Activated T-helper 2 cell treated with anti-CD3 and anti-CD28 coated beads, Interferon-gamma antibody, Interleukin-2, Interleukin-4, amounts not matched to agents 10 μg/mL and 5 μg/mL and 100 μg/mL, durations not matched to agents 14 hours and 24 hours and 36 hours (primary cell): Measurements from ENCODE around the gene JAG1. TPM values are rescaled to one million over a fixed set of nuclear protein-coding genes. Genes with fewer than 3 reads are reported as not detected.

Source experiments
- DNase-seq: peaks from one replicate; pipeline ENCODE4 v3.0.0; 2021; ENCODE audit warnings: low spot score
- H3K27ac Mint-ChIP-seq: one replicate; pipeline ENCODE4 v1.8.0; 2021; ENCODE audit warnings: mixed read lengths
- H3K27me3 Mint-ChIP-seq: one replicate; pipeline ENCODE4 v1.8.0; 2021; ENCODE audit warnings: low read depth, mixed read lengths
- H3K36me3 Mint-ChIP-seq: one replicate; pipeline ENCODE4 v1.8.0; 2021; ENCODE audit warnings: low read depth, mixed read lengths
- H3K4me1 Mint-ChIP-seq: one replicate; pipeline ENCODE4 v1.8.0; 2021; ENCODE audit warnings: low read depth, mixed read lengths
- H3K4me3 Mint-ChIP-seq: one replicate; pipeline ENCODE4 v1.8.0; 2021; ENCODE audit warnings: low read depth, mild to moderate bottlenecking, moderate library complexity, mixed read lengths
- H3K9me3 Mint-ChIP-seq: one replicate; pipeline ENCODE4 v1.8.0; 2021; ENCODE audit warnings: mixed read lengths
- intact Hi-C: fragments of 100-400 bp; cut with micrococcal nuclease; formaldehyde crosslinking; loops from one replicate; pipeline ENCODE4 v1.15.1; 2023
- total RNA-seq: library from RNA; stranded (reverse); gene quantifications from 2 replicates; pipeline ENCODE4 v1.2.3, GENCODE V29; 2022

The JAG1 gene
- total RNA-seq, 1 donor from 2014 or later: 2.8 TPM

- H3K4me1 Mint-ChIP-seq: no peaks in the 10 kb centered on the region
- H3K27ac Mint-ChIP-seq: no peak overlapping the region
- no peaks in the 10 kb centered on the region for H3K36me3 Mint-ChIP-seq
- H3K4me3 Mint-ChIP-seq: no peak overlapping the region
- DNase-seq: no peak
- peaks cover 52% of the 10 kb centered on the region for H3K27me3 Mint-ChIP-seq
- no peaks in the 10 kb centered on the region for H3K9me3 Mint-ChIP-seq
- intact Hi-C loops: no loop called here
Measured at GRCh38 chr20:10662151-10662550, 11.6 kb downstream of the JAG1 start.

DNA sequence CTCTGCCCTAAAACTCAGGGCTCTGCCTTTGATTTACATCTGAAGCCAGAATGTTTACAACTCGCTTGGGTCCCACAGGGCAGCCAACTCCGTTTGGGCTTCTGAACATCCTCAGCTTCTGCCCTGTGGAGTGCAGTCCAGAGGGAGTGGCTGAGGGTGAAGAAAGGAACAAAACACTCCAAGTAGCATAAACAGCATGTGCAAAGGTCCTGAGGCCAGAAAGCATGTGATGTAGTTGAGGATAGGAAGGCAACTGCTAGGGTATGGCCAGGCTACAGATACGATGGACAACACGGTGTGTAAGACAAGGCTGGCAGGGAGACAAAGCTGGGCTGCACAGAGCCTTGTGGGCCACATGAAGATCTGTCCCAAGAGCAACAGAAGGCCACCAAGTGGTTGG is 12.5 kb downstream of the JAG1 start:
- no peaks in the 10 kb centered on the region for H3K9me3 Mint-ChIP-seq
- no peak for DNase-seq
- H3K36me3 Mint-ChIP-seq: no peaks in the 10 kb centered on the region
- H3K4me3 Mint-ChIP-seq: no peak overlapping the region
- H3K27ac Mint-ChIP-seq: no peak overlapping the region
- H3K27me3 Mint-ChIP-seq: peaks cover 53% of the 10 kb centered on the region
- H3K4me1 Mint-ChIP-seq: no peaks in the 10 kb centered on the region
- intact Hi-C loops: no loop called here

DNA sequence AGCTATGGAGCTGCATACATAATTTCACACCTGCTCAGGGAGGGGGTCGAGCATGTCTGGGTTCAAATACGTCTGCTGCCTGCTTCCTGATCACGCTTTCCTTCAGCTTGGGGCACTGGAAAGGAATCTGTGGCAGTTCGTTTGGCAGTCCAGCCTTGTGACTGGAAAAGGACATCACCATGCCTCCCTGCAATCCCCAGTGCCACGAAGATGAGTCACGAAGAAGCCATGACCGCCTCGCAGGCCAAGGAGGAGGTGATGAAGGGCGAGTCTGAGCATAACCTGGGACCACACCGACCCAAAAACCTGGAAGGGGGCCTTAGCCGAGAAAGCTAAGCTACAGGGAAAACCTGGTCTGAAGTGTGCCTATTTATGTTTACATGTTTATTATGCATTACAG is 13.1 kb downstream of the JAG1 start:
- Mint-ChIP-seq H3K27me3 (peaks cover 55% of the 10 kb centered on the region), H3K27ac (no peak overlapping the region), H3K4me3 (no peak overlapping the region), H3K9me3 (no peaks in the 10 kb centered on the region), H3K4me1 (no peaks in the 10 kb centered on the region), H3K36me3 (no peaks in the 10 kb centered on the region)
- DNase-seq: no peak
- intact Hi-C loops: no loop called here

DNA sequence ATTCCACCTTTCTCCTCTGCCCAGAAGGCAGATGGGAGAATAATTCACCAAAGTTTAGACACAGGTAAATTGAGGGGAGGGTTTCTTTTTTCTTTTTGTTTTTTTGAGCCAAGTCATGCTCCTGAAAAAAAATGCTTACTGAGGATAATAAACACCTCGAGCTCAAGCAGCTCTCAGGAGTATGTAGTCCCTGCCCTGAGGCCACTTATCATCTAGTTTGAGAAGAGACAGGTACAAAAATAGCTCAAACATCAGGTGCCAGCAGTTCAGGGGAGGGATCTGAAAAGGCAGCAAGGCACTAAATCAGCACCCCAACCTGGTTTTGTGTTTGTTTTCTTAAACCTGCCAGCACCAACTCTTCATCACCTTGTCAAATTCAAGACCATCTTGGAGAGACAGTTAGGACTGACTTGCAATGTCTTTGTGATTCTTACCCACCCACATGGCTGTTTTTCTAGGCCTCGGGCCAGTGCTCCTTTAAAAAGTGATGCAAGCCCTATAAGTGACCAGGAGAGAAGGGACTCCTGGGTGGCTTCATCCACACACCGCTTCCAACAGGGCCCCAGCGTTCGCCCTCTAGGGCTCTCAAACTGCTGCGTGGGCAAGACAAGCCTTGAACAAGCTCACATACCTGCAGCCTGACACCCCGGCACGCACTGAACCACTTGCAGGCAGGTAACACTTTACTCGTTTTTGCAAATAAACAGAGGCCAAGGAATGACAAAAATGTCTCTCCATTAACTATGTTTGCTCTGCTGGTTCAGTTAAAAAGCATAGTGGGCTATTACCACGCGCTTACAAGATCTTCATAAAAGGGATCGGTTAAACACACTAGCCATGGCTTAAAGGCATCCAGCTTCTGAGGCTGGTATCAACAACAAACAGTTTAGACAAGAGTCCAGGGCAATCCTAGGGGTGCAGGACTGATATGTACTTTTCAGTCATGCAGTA is 13.9 kb downstream of the JAG1 start:
- Mint-ChIP-seq H3K27ac (no peak overlapping the region), H3K4me3 (no peak overlapping the region), H3K36me3 (no peaks in the 10 kb centered on the region), H3K4me1 (no peaks in the 10 kb centered on the region), H3K9me3 (no peaks in the 10 kb centered on the region), H3K27me3 (peaks cover 61% of the 10 kb centered on the region)
- no peak for DNase-seq
- intact Hi-C loops: no loop called here

DNA sequence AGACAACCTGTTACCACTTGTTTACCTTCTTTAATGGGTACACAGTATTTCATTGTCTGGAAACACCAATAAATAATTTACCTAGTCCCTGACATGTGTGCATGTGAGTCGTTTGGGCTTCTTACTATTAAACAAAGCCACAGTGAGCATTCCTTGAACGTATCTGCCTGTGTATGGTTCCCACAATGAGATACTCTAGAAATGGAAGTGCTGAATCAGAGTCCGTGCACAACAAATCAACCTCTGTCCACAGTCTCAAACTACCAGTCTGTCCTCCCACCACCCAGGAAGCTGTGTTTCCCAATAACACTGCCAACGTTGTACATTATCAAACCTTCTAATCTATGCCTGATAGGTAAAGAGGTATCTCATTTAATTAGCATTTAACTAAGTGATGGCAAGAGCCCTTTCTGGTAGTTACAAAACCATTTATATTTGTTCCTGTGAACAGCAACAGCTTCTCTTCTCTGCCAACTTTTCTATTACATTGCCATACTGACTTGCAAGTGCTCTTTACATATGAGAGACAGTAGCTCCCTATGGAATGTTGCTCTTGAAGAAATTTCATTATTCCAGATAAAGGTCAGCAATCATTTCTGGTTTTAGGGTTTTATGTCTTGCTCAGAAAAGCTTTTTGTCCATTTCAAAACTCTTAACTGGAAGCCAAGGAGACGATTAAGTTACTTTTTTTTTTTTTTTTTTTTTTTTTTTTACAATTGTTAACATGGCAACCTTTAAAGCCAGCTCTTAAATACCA is 14.7 kb downstream of the JAG1 start:
- Mint-ChIP-seq H3K36me3 (no peaks in the 10 kb centered on the region), H3K27ac (no peak overlapping the region), H3K9me3 (no peaks in the 10 kb centered on the region), H3K4me1 (peaks cover 2% of the 10 kb centered on the region), H3K27me3 (peaks cover 64% of the 10 kb centered on the region), H3K4me3 (no peak overlapping the region)
- DNase-seq: no peak
- intact Hi-C loops: no loop called here

DNA sequence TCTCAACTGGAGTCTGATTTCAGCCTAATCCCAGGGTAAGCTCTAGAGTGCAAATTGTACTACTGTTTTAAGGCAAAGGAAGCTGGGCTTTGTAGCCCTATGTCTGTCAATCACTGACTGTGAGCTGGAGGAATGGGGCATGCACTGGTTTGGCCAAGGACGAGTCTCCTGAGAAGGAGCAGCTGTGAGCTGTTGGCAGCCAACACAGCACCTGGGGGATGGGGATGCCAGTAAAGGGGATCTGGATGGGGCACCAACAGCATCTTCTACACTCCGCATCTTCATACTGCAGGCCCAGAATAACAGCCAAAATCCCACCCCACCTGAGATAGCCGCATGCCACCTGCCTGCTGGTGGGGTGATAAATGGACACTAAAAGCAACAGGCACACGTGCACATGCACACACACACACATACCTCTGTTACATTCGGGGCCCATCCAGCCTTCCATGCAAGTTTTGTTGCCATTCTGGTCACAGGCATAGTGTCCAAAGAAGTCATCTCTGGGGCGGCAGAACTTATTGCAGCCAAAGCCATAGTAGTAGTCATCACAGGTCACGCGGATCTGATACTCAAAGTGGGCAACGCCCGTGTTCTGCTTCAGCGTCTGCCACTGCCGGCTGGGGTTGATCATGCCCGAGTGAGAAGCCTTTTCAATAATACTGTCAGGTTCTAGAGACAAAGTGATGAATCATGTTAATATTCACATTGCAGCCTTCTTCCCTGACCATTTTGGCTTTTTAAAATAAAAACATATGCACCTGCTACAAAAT is 15.6 kb downstream of the JAG1 start:
- peaks cover 7% of the 10 kb centered on the region for H3K4me1 Mint-ChIP-seq
- H3K4me3 Mint-ChIP-seq: no peak overlapping the region
- H3K27ac Mint-ChIP-seq: no peak overlapping the region
- intact Hi-C loops: no loop called here
- no peaks in the 10 kb centered on the region for H3K9me3 Mint-ChIP-seq
- DNase-seq: no peak
- no peaks in the 10 kb centered on the region for H3K36me3 Mint-ChIP-seq
- H3K27me3 Mint-ChIP-seq: peaks cover 58% of the 10 kb centered on the region

DNA sequence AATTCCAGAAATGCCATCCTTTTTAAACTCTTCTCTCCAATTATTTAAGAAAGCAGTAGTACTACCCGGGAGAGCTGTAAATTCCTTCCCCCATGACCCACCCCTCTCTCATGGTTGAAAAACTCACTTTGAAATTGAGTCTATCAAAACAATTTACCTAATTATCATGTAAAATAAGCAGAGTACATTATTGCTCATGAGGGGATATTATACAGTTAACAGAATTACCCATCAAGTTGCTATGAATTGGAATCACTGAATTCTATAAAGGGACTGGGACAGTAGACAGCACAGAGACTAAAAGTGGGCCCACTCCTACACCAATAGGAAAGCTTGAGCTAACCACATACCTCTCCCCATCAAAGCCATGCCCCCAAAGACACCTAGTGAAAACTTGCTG is 16.3 kb downstream of the JAG1 start:
- no peak for DNase-seq
- H3K27ac Mint-ChIP-seq: no peak overlapping the region
- H3K9me3 Mint-ChIP-seq: no peaks in the 10 kb centered on the region
- H3K4me3 Mint-ChIP-seq: no peak overlapping the region
- H3K36me3 Mint-ChIP-seq: no peaks in the 10 kb centered on the region
- H3K27me3 Mint-ChIP-seq: peaks cover 50% of the 10 kb centered on the region
- intact Hi-C loops: no loop called here
- H3K4me1 Mint-ChIP-seq: peaks cover 10% of the 10 kb centered on the region

GRCh38 chr20:10655720-10656669 is 17.8 kb downstream of the JAG1 start:
- intact Hi-C loops: no loop called here
- Mint-ChIP-seq H3K9me3 (no peaks in the 10 kb centered on the region), H3K36me3 (no peaks in the 10 kb centered on the region), H3K27ac (no peak overlapping the region), H3K27me3 (peaks cover 45% of the 10 kb centered on the region), H3K4me3 (no peak overlapping the region), H3K4me1 (peaks cover 10% of the 10 kb centered on the region)
- DNase-seq: no peak

DNA sequence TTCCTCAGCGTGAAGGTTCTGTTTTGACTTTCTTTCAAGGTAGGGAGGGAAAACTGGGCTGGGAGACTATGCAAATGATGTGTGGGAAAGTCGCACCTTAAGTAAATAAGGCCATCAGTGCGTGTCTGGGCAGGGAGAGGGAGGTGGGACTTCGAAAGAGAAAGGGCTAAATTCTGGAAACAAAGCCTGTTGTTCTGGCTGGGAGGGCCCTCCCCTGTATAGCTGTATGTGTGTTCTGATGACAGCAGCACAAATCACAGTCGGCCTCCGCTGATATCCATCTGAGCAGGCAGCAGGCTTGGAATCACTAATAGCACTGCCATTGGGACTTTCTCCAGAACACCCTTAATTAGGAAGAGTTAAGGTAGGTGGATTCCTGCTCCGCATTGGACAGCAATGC is 19.2 kb downstream of the JAG1 start:
- intact Hi-C loops: loop anchor here (5.0 kb wide), 1 partner anchor 52 kb away; no protein-coding TSS in a partner anchor
- Mint-ChIP-seq H3K9me3 (no peaks in the 10 kb centered on the region), H3K36me3 (no peaks in the 10 kb centered on the region), H3K4me1 (peaks cover 10% of the 10 kb centered on the region), H3K4me3 (no peak overlapping the region), H3K27me3 (peaks cover 40% of the 10 kb centered on the region), H3K27ac (no peak overlapping the region)
- no peak for DNase-seq

DNA sequence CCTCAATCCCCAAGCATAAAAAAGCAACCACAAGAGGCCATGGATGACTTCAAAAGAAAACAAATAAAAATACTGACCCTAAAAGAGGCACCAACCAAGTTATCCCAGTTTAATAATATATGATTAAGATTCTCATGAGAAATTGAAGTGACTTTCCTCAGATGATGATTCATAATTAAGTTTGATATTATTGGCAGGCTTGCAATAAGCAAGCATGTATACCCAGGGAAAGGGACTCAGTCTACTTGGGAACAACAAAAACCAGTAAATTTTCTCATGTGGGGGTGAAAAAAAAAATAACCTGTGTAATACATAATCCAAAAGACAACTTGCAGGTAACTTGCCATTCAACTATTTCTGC is 19.6 kb downstream of the JAG1 start:
- no peaks in the 10 kb centered on the region for H3K36me3 Mint-ChIP-seq
- DNase-seq: no peak
- intact Hi-C loops: loop anchor here (5.0 kb wide), 1 partner anchor 52 kb away; no protein-coding TSS in a partner anchor
- H3K27ac Mint-ChIP-seq: no peak overlapping the region
- no peak overlapping the region for H3K4me3 Mint-ChIP-seq
- peaks cover 10% of the 10 kb centered on the region for H3K4me1 Mint-ChIP-seq
- H3K27me3 Mint-ChIP-seq: peaks cover 42% of the 10 kb centered on the region
- H3K9me3 Mint-ChIP-seq: no peaks in the 10 kb centered on the region

DNA sequence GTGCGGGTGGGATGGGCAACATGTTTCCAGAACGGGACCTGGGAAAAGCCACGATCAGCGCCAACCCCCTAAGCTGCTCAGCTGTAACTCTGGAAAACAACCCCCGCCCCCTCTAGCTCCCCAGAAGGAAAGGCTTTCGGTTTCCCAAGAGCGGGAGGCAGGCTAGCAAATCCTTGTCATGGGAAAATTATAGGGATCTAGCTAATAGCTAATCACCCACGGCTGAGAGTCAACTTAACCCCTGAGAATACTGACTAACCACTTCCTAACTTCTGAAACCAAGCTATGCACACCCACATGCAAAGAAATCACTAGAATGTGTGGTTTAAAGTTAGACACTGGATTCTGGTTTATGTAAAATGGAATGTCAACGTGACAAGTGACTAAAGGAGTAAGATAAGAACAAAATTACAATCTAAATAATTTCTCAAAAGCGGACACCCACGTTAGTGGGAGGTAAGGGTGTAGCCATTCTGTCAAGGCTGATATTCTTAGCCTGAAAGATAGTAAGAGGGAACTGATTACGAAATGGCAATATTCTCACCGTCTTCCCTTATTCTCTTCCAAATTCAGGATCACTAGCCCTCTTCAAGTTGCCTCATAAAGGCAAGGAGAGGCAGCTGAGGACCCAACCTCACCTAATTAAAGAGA is 20.1 kb downstream of the JAG1 start:
- H3K9me3 Mint-ChIP-seq: no peaks in the 10 kb centered on the region
- intact Hi-C loops: loop anchor here (5.0 kb wide), 1 partner anchor 51 kb away; no protein-coding TSS in a partner anchor
- no peak overlapping the region for H3K4me3 Mint-ChIP-seq
- no peak for DNase-seq
- no peaks in the 10 kb centered on the region for H3K36me3 Mint-ChIP-seq
- no peak overlapping the region for H3K27ac Mint-ChIP-seq
- peaks cover 41% of the 10 kb centered on the region for H3K27me3 Mint-ChIP-seq
- H3K4me1 Mint-ChIP-seq: peaks cover 12% of the 10 kb centered on the region
